HEK293 (cell line): ENCODE data around the gene PTCSC3.

Source experiments
- CTCF ChIA-PET: fragments of 350-600 bp; formaldehyde crosslinking; extraction: SDS; loops from one replicate; lab custom pipeline; 2021; ENCODE audit warnings: antibody characterized with exemption; lab: Yijun Ruan, JAX
- POLR2A ChIA-PET: fragments of 300-600 bp; formaldehyde crosslinking; extraction: SDS; loops from one replicate; lab custom pipeline; 2020; ENCODE audit warnings: antibody characterized with exemption, inconsistent platforms; lab: Yijun Ruan, JAX
- H3K27ac ChIP-seq: fragments of 200-500 bp; sonication (Bioruptor generic); 2 replicates; pipeline ENCODE4 v1.5.1; 2014; ENCODE audit warnings: low read depth, low read length, control low read depth, inconsistent platforms; ENCODE audit errors: extremely low read depth
- H3K36me3 ChIP-seq, 2 experiments: fragments of 200-500 bp in 1 of 2; sonication (Bioruptor generic) in 1 of 2; 1 replicate in 1 of 2; 2 replicates in 1 of 2; pipeline ENCODE4 v1.5.1; 2014 to 2017; ENCODE audit warnings: inconsistent platforms in 2 of 2, low read length in 2 of 2; ENCODE audit not compliant: control insufficient read depth in 2 of 2, insufficient read depth in 1 of 2
- H3K4me1 ChIP-seq: fragments of 200-500 bp; sonication (Bioruptor generic); 2 replicates; pipeline ENCODE4 v1.5.1; 2014; ENCODE audit warnings: mild to moderate bottlenecking, low read length, inconsistent platforms; ENCODE audit not compliant: control insufficient read depth, insufficient read depth
- H3K4me3 ChIP-seq: 2 replicates; pipeline ENCODE4 v1.5.1; 2011; ENCODE audit warnings: low read depth, mild to moderate bottlenecking, control low read depth, low read length, moderate library complexity
- H3K9me3 ChIP-seq: fragments of 200-500 bp; sonication (Bioruptor generic); 2 replicates; pipeline ENCODE4 v1.5.1; 2014; ENCODE audit warnings: low read depth, low read length, inconsistent platforms; ENCODE audit not compliant: control insufficient read depth, insufficient read depth
- ATF2 ChIP-seq: fragments of 450-650 bp; formaldehyde crosslinking; IDR thresholded peaks from 2 replicates; pipeline ENCODE4 v1.5.1; 2016; ENCODE audit warnings: missing biosample characterization, missing genetic modification characterization, low read depth
- EGR2 ChIP-seq: fragments of 450-650 bp; formaldehyde crosslinking; IDR thresholded peaks from 2 replicates; pipeline ENCODE4 v1.5.1; 2016; ENCODE audit warnings: low read depth, missing biosample characterization, missing genetic modification characterization
- GFI1B ChIP-seq: fragments of 450-650 bp; formaldehyde crosslinking; IDR thresholded peaks from 2 replicates; pipeline ENCODE4 v1.5.1; 2016; ENCODE audit warnings: missing biosample characterization, missing genetic modification characterization
- KLF9 ChIP-seq: fragments of 450-650 bp; formaldehyde crosslinking; IDR thresholded peaks from 2 replicates; pipeline ENCODE4 v1.5.1; 2016; ENCODE audit warnings: missing biosample characterization, missing genetic modification characterization, low read depth
- OSR2 ChIP-seq: fragments of 450-650 bp; formaldehyde crosslinking; IDR thresholded peaks from 2 replicates; pipeline ENCODE4 v1.5.1; 2016; ENCODE audit warnings: missing biosample characterization, missing genetic modification characterization
- PRDM1 ChIP-seq: fragments of 450-650 bp; formaldehyde crosslinking; IDR thresholded peaks from 2 replicates; pipeline ENCODE4; 2016; ENCODE audit warnings: missing biosample characterization, missing genetic modification characterization
- SP2 ChIP-seq: fragments of 450-650 bp; formaldehyde crosslinking; IDR thresholded peaks from 2 replicates; pipeline ENCODE4 v1.5.1; 2016; ENCODE audit warnings: missing biosample characterization, missing genetic modification characterization
- SP3 ChIP-seq: fragments of 450-650 bp; formaldehyde crosslinking; IDR thresholded peaks from 2 replicates; pipeline ENCODE4 v1.5.1; 2016; ENCODE audit warnings: missing biosample characterization, missing genetic modification characterization
- ZBTB6 ChIP-seq: fragments of 450-650 bp; formaldehyde crosslinking; IDR thresholded peaks from 2 replicates; pipeline ENCODE4 v1.5.1; 2017; ENCODE audit warnings: missing biosample characterization, missing genetic modification characterization
- ZBTB8A ChIP-seq: fragments of 450-650 bp; formaldehyde crosslinking; IDR thresholded peaks from 2 replicates; pipeline ENCODE4 v1.5.1; 2016; ENCODE audit warnings: missing biosample characterization, missing genetic modification characterization
- ZFHX2 ChIP-seq: fragments of 450-650 bp; formaldehyde crosslinking; conservative IDR thresholded peaks from 2 replicates; pipeline ENCODE4 v1.5.1; 2016; ENCODE audit warnings: missing biosample characterization, missing genetic modification characterization
- ZNF114 ChIP-seq: fragments of 450-650 bp; formaldehyde crosslinking; IDR thresholded peaks from 2 replicates; pipeline ENCODE4 v1.5.0; 2017; ENCODE audit warnings: missing biosample characterization, missing genetic modification characterization
- ZNF157 ChIP-seq: fragments of 450-650 bp; formaldehyde crosslinking; IDR thresholded peaks from 2 replicates; pipeline ENCODE4 v1.5.1; 2016; ENCODE audit warnings: missing biosample characterization, missing genetic modification characterization
- ZNF280C ChIP-seq: fragments of 450-650 bp; formaldehyde crosslinking; IDR thresholded peaks from 2 replicates; pipeline ENCODE4 v1.5.1; 2016; ENCODE audit warnings: missing biosample characterization, missing genetic modification characterization
- ZNF292 ChIP-seq: fragments of 450-650 bp; formaldehyde crosslinking; IDR thresholded peaks from 2 replicates; pipeline ENCODE4 v1.5.1; 2016; ENCODE audit warnings: low read depth, missing biosample characterization, missing genetic modification characterization, borderline replicate concordance
- ZNF416 ChIP-seq: fragments of 450-650 bp; formaldehyde crosslinking; IDR thresholded peaks from 2 replicates; pipeline ENCODE4 v1.5.1; 2016; ENCODE audit warnings: missing biosample characterization, missing genetic modification characterization
- ZNF433 ChIP-seq: fragments of 450-650 bp; formaldehyde crosslinking; IDR thresholded peaks from 2 replicates; pipeline ENCODE4 v1.5.1; 2016; ENCODE audit warnings: missing biosample characterization, missing genetic modification characterization, low read depth
- ZNF510 ChIP-seq: fragments of 450-650 bp; formaldehyde crosslinking; IDR thresholded peaks from 2 replicates; pipeline ENCODE4 v1.5.1; 2018; ENCODE audit warnings: mild to moderate bottlenecking, missing genetic modification characterization, missing biosample characterization; ENCODE audit not compliant: insufficient replicate concordance
- ZNF558 ChIP-seq: fragments of 450-650 bp; formaldehyde crosslinking; IDR thresholded peaks from 2 replicates; pipeline ENCODE4 v1.5.1; 2016; ENCODE audit warnings: missing biosample characterization, missing genetic modification characterization
- ZNF600 ChIP-seq: fragments of 450-650 bp; formaldehyde crosslinking; IDR thresholded peaks from 2 replicates; pipeline ENCODE4 v1.5.1; 2016; ENCODE audit warnings: missing biosample characterization, missing genetic modification characterization
- ZNF629 ChIP-seq: fragments of 450-650 bp; formaldehyde crosslinking; IDR thresholded peaks from 2 replicates; pipeline ENCODE4 v1.5.1; 2017; ENCODE audit warnings: missing biosample characterization, missing genetic modification characterization
- ZNF645 ChIP-seq: fragments of 450-650 bp; formaldehyde crosslinking; IDR thresholded peaks from 2 replicates; pipeline ENCODE4; 2016; ENCODE audit warnings: missing biosample characterization, missing genetic modification characterization
- ZNF654 ChIP-seq: fragments of 450-650 bp; formaldehyde crosslinking; IDR thresholded peaks from 2 replicates; pipeline ENCODE4 v1.5.1; 2016; ENCODE audit warnings: low read depth, missing biosample characterization, missing genetic modification characterization
- ZNF658 ChIP-seq: fragments of 450-650 bp; formaldehyde crosslinking; IDR thresholded peaks from 2 replicates; pipeline ENCODE4; 2016; ENCODE audit warnings: missing biosample characterization, missing genetic modification characterization
- ZNF701 ChIP-seq: fragments of 450-650 bp; formaldehyde crosslinking; IDR thresholded peaks from 2 replicates; pipeline ENCODE4 v1.5.1; 2016; ENCODE audit warnings: missing biosample characterization, missing genetic modification characterization
- ZNF777 ChIP-seq: fragments of 450-650 bp; formaldehyde crosslinking; IDR thresholded peaks from 2 replicates; pipeline ENCODE4 v1.5.1; 2017; ENCODE audit warnings: missing biosample characterization, missing genetic modification characterization, borderline replicate concordance
- ZNF785 ChIP-seq: fragments of 450-650 bp; formaldehyde crosslinking; IDR thresholded peaks from 2 replicates; pipeline ENCODE4 v1.5.1; 2016; ENCODE audit warnings: missing biosample characterization, missing genetic modification characterization
- ZNF830 ChIP-seq: fragments of 450-650 bp; IDR thresholded peaks from 2 replicates; pipeline ENCODE4 v1.5.0; 2018; ENCODE audit warnings: missing biosample characterization, missing genetic modification characterization, low read depth, mild to moderate bottlenecking, moderate library complexity
- ZSCAN23 ChIP-seq: fragments of 450-650 bp; formaldehyde crosslinking; IDR thresholded peaks from 2 replicates; pipeline ENCODE4 v1.5.1; 2016; ENCODE audit warnings: missing biosample characterization, missing genetic modification characterization
- ZSCAN30 ChIP-seq: fragments of 450-650 bp; IDR thresholded peaks from 2 replicates; pipeline ENCODE4 v1.5.1; 2018; ENCODE audit warnings: missing biosample characterization, mild to moderate bottlenecking, missing genetic modification characterization, moderate library complexity

Gene PTCSC3

GRCh38 chr14:36177489-36177888, 967 bp upstream of the PTCSC3 start:
- TF ChIP-seq ZNF777 (no peak), ZBTB8A (tag by site-specific recombination) (no peak), ZNF785 (tag by site-specific recombination) (no peak), ZNF654 (no peak), SP2 (tag by site-specific recombination) (no peak), ZNF645 (no peak), ZNF280C (no peak), ZSCAN23 (no peak), ZFHX2 (tag by site-specific recombination) (peak; percentile 43), ZNF114 (tag by site-specific recombination) (no peak), ZNF292 (tag by site-specific recombination) (no peak), OSR2 (tag by site-specific recombination) (no peak), ZNF416 (tag by site-specific recombination) (no peak), EGR2 (tag by site-specific recombination) (peak; percentile 77), ATF2 (tag by site-specific recombination) (no peak), PRDM1 (tag by site-specific recombination) (no peak), ZNF433 (no peak), ZNF830 (no peak)
- ChIA-PET POLR2A (no interaction called here), CTCF (no interaction called here)
- H3K4me1 ChIP-seq, result no peaks in the 10 kb centered on the region
- no peaks in the 10 kb centered on the region for H3K9me3 ChIP-seq
- no peaks in the 10 kb centered on the region for H3K36me3 ChIP-seq
- no peak overlapping the region for H3K27ac ChIP-seq
- H3K4me3 ChIP-seq, result no peak overlapping the region

GRCh38 chr14:36174767-36175424, 1.6 kb downstream of the PTCSC3 start:
- Histone ChIP-seq H3K4me3 (no peak overlapping the region), H3K36me3 (no peaks in the 10 kb centered on the region), H3K27ac (no peak overlapping the region), H3K4me1 (no peaks in the 10 kb centered on the region), H3K9me3 (no peaks in the 10 kb centered on the region)
- POLR2A ChIA-PET, result no interaction called here
- CTCF ChIA-PET, result interaction anchor here (0.5 kb wide), 1 partner anchor 102 kb away, joined by 3 read pairs; no protein-coding TSS in a partner anchor
- TF ChIP-seq KLF9 (tag by site-specific recombination), result no peak
- no peak for TF ChIP-seq ZNF701 (tag by site-specific recombination)
- TF ChIP-seq ZNF157 (tag by site-specific recombination), result no peak
- no peak for TF ChIP-seq SP3 (tag by site-specific recombination)
- TF ChIP-seq ZBTB6 (tag by site-specific recombination), result no peak
- no peak for TF ChIP-seq ZNF658 (tag by site-specific recombination)
- no peak for TF ChIP-seq ZNF629 (tag by site-specific recombination)
- TF ChIP-seq ZNF600 (tag by site-specific recombination), result no peak
- no peak for TF ChIP-seq ZNF510 (tag by site-specific recombination)
- no peak for TF ChIP-seq GFI1B (tag by site-specific recombination)
- TF ChIP-seq ZSCAN30 (tag by site-specific recombination), result no peak
- no peak for TF ChIP-seq ZNF558
